ENCODE results near the gene C15orf39. TPM values are rescaled to one million over a fixed set of nuclear protein-coding genes. Genes with fewer than 3 reads are reported as not detected.

C15orf39 gene
- total RNA-seq, 4 donors from 2014 or later = 1.6 to 3.8 (median 2.6) TPM

Other genes with a start within 250 kb of the C15orf39 start
- gene RPP25, start 245.1 kb upstream of the C15orf39 start, total RNA-seq = 1 to 10 TPM; 1.0 to 5.1 (median 1.9) TPM
- gene SCAMP5, start 206.3 kb upstream of the C15orf39 start, total RNA-seq = under 1 TPM in 1 of 4 donors, not detected in 3; 0.47 TPM
- 10 to 100 TPM in 2 of 4 donors, 1 to 10 TPM in 2; 5.5 to 20.2 (median 11.9) TPM for gene PPCDC, start 178.3 kb upstream of the C15orf39 start, total RNA-seq
- gene GOLGA6C, start 56.5 kb downstream of the C15orf39 start, total RNA-seq = under 1 TPM in 2 of 4 donors, not detected in 2; 0.17 to 0.41 TPM
- gene GOLGA6D, start 81.0 kb downstream of the C15orf39 start, total RNA-seq = not detected
- gene COMMD4, start 134.2 kb downstream of the C15orf39 start, total RNA-seq = 10 to 100 TPM; 17.9 to 37.5 (median 28.2) TPM
- gene NEIL1, start 145.2 kb downstream of the C15orf39 start, total RNA-seq = 10 to 100 TPM in 1 of 4 donors, 1 to 10 TPM in 3; 3.9 to 11.1 (median 5.1) TPM
- gene MAN2C1, start 166.7 kb downstream of the C15orf39 start, total RNA-seq = 100 to 1,000 TPM in 1 of 4 donors, 10 to 100 TPM in 3; 38.9 to 116 (median 62.8) TPM
- 10 to 100 TPM; 16.1 to 25.3 (median 21.0) TPM for gene SIN3A, start 249.8 kb downstream of the C15orf39 start, total RNA-seq